Measurements from ENCODE around the gene CLTCL1.

CLTCL1 gene

GRCh38 chr22:19194766-19195536 is 96.6 kb downstream of the CLTCL1 start:
- no peak for DNase-seq

GRCh38 chr22:19193879-19194278 is 97.6 kb downstream of the CLTCL1 start:
- no peak for DNase-seq

- DNase-seq, result no peak
These were observed 103.6 kb downstream of the CLTCL1 start for GRCh38 chr22:19187716-19188563.

- no peak for DNase-seq
These were observed 107.1 kb downstream of the CLTCL1 start for GRCh38 chr22:19184276-19184997.

GRCh38 chr22:19183216-19183615 is 108.3 kb downstream of the CLTCL1 start:
- DNase-seq, result no peak

GRCh38 chr22:19182472-19183157 is 108.9 kb downstream of the CLTCL1 start:
- no peak for DNase-seq

GRCh38 chr22:19181786-19182471 is 109.6 kb downstream of the CLTCL1 start:
- no peak for DNase-seq

GRCh38 chr22:19180740-19181410 is 110.6 kb downstream of the CLTCL1 start:
- DNase-seq, result no peak

GRCh38 chr22:19180234-19180633 is 111.3 kb downstream of the CLTCL1 start:
- no peak for DNase-seq

GRCh38 chr22:19179497-19180048 is 111.9 kb downstream of the CLTCL1 start:
- DNase-seq, result peak; percentile 49

- DNase-seq, result peak; percentile 71
These were observed 112.6 kb downstream of the CLTCL1 start, which contains the start of gene SLC25A1 for GRCh38 chr22:19178657-19179496. TSS of gene SLC25A1 (minus strand) at chr22:19178736. CDS start at chr22:19178673, 63 bp downstream.

GRCh38 chr22:19178065-19178656 is 113.4 kb downstream of the CLTCL1 start:
- no peak for DNase-seq

GRCh38 chr22:19177164-19178064 is 114.1 kb downstream of the CLTCL1 start:
- DNase-seq, result no peak

GRCh38 chr22:19176732-19177131 is 114.8 kb downstream of the CLTCL1 start:
- no peak for DNase-seq

- no peak for DNase-seq
These were observed 115.3 kb downstream of the CLTCL1 start for GRCh38 chr22:19176175-19176643.

GRCh38 chr22:19175602-19176174 is 115.8 kb downstream of the CLTCL1 start:
- no peak for DNase-seq

GRCh38 chr22:19175026-19175601 is 116.4 kb downstream of the CLTCL1 start:
- no peak for DNase-seq

Measured in NCI-H446 treated with DMSO at 0.1 percent for 48 hours (cell line).